GM19463 (cell line): ENCODE measurements around the gene TLX1.

Experiments used
- ATAC-seq: cut with Tn5 transposase; IDR thresholded peaks from one replicate; pipeline ENCODE4 v1.9.1; 2021; ENCODE audit warnings: mild to moderate bottlenecking, moderate library complexity; ENCODE audit not compliant: unreplicated experiment

The TLX1 gene

DNA sequence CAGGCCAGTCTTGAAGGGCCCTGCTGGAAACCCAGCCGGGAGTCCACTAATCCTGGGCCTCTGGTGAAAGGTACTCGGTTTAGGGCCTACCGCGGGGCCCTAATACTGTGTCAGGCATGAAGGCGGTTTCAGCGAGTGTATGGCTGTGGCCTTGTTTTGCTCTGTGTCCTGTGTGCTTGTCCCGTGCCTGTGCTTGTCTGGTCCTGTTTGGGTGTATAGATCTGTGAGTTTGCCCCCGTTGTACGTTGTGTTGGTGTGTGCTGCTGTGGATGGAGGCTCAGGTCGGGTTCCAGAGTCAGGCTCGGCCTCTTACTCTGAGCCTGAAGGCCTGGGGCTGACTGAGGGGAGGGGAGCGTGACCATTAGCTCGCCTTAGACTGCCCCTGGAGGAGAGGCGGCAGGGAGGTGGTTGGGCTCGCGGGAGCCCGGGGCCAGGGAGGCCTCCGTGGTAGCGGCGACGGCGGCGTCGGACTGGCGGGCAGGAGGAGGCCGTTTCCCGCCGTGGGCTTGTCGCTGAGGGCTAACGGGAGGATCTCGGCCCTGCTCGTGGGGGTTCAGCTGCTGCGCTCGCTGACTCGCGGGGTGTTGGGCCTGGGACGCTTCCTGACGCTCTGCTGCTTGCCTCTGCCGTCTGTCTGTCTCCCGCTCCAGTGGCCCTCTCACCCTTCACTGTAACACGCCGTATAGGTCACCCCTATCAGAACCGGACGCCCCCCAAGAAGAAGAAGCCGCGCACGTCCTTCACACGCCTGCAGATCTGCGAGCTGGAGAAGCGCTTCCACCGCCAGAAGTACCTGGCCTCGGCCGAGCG is 2.6 kb downstream of the TLX1 start:
- no peak for ATAC-seq

DNA sequence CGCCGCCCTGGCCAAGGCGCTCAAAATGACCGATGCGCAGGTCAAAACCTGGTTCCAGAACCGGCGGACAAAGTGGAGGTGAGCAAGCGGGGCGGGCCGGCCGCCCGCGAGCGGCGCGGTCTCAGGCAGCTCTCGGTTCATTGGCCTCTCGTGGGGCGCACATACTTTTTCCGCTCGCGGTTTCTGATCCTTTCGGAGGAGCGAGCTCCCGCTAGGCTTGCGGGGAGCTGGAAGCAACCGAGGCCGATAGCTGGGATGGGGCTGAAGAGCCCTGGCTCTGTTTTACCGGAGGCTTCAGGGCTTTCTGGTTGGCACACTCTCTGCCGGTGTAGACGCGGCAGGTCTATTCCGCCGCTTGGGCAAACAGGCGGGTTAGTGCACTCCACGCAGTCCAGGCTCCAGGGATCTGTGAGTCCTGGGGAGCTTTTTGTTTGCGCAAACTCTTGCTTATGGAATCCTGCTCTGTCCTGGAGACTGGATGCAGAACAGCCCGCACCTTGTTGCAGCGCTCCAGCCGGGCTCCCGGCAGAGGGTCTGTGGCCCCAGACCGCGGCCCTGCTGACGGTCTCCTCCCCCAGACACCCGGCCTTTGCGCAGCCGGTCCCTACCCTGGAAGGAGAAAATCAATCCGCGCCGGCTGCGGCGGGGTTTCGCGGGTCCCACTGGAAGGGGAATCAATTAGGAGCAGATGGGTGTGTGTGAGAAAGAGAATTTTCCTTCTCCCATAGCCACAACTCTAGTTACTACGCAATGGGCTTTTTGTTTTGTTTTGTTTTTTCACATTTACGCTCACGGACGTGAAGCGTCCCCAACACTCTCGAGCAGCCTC is 3.4 kb downstream of the TLX1 start:
- no peak for ATAC-seq

- no peak for ATAC-seq
These were observed 4.3 kb downstream of the TLX1 start for GRCh38 chr10:101135141-101136006.

GRCh38 chr10:101136007-101136707 is 5.1 kb downstream of the TLX1 start:
- ATAC-seq, result no peak

- no peak for ATAC-seq
These were observed 5.6 kb downstream of the TLX1 start for GRCh38 chr10:101136708-101137121.

- no peak for ATAC-seq
These were observed 6.2 kb downstream of the TLX1 start for GRCh38 chr10:101137271-101137670.

- no peak for ATAC-seq
These were observed 7.8 kb downstream of the TLX1 start for GRCh38 chr10:101138788-101139420.

DNA sequence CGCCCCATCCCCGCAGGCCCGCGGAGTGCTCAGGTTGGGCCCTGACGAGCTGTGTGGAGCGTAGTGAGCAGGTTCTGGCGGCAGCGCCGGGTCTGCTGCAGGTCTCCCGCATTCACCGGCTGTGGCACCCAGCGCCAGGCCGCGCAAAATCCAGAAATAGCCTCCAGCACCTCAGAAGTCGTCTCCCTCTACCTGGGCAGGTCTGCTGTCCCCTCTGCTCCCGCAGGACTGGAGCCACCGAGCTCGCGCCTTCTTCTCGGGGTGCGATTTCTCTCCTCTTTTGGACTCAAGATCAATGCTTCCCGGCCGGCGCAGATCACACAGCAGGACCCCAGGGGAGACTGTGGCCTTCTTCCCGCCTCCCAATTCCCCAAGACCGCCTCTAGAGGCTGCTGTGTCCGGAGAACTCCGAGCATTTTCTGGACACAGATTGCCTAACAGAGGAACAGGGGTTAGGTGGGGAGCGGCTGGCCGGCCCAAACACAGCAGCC is 8.4 kb downstream of the TLX1 start:
- no peak for ATAC-seq

GRCh38 chr10:101140084-101140949 is 9.2 kb downstream of the TLX1 start:
- no peak for ATAC-seq

DNA sequence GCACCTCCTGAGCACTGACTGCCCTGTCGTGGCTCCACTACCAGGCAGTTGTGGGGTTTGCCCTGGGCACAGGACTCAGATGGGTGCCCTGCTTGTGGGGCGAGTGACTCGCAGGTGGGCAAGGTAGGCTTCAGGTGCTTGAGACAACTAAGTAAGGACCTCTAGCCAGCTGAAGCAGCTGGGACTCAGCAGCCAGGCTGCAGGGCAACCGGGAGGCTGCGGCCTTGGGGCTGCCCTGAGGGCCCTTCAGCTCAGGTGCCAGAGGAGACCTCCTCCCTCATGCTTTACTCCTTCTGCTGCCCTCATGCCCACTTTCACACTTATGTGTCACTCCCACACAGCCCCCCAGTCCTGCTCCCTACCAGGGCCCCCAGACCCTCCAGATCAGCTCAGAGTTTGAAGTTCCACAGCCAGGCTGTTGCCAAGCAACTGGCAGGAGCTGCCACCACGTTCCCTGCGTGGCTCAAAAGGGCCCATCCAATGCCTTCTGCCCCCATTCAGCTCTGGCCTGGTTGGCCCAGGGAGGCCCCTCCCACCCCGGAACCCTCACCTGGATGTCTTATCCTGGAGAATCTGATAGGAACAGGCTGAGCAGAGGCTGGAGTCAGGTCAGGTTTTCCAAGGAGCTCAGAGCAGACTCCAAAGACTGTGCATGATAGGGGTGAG is 10.0 kb downstream of the TLX1 start:
- ATAC-seq, result no peak

DNA sequence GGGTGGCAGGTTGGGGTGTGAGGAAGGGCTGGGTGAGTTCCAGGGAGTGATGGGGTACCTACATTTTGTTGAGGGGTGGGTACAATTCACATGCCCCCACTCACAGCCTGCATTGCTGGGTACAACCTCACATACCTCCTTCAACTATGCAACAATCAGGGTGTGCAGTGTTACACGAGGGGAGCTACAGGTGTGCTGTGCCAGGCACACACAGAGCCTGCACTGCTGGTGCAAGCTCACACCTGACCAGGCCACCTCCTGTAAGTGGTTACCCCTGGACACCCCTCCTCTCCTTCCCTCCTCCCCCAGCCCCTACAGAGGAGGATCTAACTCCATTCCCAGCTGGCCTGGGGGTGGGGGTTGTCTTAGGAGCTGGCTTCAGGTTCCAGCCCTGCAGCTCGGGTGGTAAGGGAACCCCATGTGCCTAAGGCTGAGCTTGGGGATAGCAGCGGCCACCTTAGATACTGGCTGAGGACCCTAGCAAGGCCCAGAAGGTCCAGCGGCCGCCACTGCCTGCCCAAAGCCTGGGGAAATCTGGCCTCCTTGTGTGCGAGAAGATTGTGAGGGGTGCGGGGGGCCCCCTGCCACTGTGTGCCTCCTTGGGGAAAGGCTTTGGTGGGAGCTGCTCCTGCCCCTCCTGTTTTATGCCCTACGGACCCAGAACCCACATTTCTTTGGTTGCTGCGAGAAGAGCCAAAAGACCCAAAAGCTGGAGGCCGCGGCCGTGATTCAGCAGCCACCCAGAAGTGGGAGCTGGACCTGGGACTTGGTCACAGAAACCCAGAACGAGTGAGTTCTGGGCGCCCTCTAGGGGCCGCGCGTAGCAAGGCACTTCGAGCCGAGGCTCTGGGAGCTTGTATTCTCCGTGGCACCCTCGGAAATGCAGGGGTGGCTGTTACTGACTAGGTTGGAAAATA is 10.8 kb downstream of the TLX1 start:
- ATAC-seq, result peak; percentile 72

- ATAC-seq, result no peak
These were observed 11.6 kb downstream of the TLX1 start for GRCh38 chr10:101142533-101143344.

DNA sequence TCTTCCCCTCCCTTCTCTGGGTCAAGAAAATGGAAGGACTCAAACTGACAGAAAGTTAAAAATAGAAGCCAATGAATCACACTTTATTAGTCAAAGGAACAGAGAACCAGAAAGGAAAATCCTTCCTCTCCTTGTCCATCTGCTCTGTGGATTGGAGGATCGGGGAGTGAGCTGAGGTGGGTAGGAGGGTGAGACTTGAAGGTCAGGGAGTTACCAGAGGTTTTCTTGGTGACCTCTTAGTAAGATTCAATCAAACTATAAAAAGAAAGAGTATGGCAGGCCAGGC is 12.2 kb downstream of the TLX1 start:
- no peak for ATAC-seq

DNA sequence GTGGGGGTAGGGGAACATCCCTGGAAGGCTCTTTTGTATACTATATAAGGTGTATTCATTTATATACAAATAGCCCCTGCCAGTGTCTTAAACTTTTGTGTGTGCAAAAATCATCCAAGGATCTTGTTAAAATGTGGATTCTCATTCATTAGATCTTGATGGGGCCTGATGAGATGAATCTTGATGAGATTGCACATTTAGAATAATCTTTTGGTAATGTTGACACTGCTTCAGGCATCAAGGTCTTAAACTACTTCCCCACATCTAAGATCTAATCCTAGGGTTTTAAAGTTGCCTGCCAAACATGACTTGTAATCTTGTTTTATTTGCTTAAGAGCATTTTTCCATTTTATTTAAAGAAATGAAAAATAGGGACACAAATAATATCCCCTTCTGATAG is 13.0 kb downstream of the TLX1 start:
- no peak for ATAC-seq

- ATAC-seq, result no peak
These were observed 14.0 kb downstream of the TLX1 start for GRCh38 chr10:101145145-101145544.

DNA sequence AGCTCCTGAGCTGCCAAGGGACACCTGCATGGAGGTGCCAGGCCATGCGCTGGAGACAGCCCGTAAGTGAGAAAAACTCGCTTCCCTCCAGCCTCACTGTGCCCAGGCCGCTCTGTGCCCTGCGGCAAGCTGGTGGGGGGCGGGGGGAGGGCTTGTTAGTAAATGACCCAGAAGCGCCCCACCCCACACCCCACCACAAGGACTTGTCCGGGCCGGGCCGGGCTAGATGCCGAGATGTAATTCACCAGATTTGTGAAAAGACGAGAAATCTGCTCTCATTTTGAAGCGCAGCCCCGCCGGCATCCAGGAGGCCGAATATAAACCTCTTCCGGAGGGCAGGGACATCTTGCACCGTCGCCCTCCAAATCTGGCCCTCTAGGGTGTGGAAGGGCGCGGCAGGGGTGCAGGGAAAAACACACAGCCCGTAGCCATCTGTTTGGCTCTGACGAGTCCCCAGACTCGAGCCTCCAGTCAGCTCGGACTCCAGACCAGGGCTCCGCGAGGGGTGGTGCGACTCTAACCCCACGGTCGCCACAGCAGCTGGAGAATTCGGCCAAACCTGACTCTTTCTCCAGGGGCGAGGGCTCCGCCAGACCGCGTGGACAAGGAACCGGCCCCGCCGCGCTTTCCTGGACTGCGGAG is 14.8 kb downstream of the TLX1 start:
- no peak for ATAC-seq
